HG03469 (cell line): Measurements from ENCODE around the gene OBI1.

Experiments
- ATAC-seq: cut with Tn5 transposase; IDR thresholded peaks from one replicate; pipeline ENCODE4 v1.9.1; 2021; ENCODE audit warnings: mild to moderate bottlenecking, moderate library complexity, moderate number of reproducible peaks; ENCODE audit not compliant: unreplicated experiment

The OBI1 gene

DNA sequence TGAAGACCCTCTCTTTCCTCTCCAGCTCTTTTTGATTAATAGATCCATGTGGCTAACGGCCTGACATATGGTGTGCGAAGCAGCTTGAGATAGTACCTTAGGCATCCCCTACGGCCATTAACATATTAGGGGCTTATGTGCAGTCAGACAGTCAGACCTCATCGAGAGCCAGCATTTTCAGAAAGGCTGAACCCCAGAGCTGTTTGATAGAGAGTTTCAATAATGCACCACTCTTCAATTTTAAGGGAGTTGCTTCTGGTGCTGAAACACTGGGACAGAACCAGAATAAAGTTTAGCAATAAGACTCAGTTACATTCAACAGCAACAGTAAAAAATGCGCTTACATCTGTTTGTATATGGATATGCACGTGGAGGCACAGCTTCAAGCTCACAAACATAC, 66.4 kb downstream of the OBI1 start:
- ATAC-seq, result no peak

DNA sequence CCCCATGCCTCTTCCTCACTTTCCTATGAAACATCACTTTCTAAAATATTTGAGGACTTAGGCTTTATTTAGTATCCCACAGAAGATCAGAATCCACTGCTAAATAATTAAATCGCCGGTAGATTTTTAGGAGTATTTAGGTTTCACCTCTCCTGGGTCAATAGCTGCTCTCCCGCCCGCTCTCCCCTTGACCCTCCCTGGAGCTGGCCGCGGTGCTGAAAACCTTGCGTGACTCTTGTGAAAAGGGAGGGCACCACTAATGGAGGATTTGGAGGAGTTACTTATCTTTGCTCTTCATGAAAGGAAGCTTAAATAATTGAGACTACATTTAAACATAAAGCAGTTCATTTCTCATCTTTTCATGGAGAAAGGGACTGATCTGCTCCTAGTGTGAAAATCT, 69.7 kb downstream of the OBI1 start:
- no peak for ATAC-seq

DNA sequence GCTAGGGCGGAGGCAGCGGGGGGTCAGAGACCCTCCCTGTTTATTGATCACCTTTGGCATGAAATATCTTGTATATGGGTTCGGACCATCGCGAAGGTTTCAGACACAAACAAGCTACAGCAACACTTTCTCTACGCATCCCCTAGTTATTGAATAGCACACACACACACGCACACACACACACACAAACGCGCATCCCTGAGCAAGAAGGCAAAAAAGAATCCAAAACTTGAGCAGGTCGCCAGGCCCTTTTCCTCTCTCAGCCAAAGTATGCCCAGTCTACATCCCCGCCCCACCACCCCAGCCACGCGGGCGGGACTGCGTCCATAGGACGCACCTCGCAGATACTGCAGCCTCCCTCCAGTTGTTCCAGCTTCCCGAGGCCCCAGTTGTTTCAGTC, 71.6 kb downstream of the OBI1 start:
- ATAC-seq, result no peak

DNA sequence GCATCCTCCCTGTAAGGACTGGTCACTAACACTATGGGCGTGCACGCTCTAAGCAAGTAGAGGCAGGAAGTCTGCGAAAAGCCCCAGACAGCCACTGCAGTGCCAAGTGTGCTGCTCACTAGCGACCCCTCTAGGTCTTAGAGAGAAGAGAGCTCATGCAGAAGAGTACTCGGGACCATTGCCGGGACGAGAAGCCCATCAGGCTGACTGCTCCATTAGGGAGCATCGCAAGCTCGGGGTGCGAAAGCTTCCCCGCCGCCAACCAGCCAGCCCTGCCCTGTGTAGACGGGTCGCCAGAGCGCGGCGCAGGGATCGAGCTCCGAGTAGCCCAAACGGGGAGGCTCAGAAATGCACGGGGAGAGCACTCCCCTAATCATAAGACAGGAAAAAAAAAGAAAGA, 72.2 kb downstream of the OBI1 start:
- ATAC-seq, result no peak

DNA sequence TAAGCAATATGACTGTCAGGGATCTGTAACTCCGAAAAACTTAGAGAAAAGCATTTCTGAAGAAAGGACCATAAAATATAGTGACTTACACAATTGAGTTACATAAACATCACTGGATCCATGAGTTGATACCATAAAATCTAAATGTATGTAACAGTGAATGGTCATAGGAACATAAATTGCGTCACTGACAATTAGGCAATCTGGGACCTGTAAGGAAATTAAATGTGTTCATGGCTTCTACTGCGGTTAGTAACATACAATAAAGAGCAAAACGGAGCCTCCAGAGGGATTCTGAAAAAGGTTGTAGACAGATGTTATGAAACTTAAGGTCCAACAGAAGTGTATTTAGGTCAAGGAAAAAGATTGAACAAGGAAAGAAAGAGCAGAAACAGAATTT, 82.7 kb downstream of the OBI1 start:
- ATAC-seq, result no peak

DNA sequence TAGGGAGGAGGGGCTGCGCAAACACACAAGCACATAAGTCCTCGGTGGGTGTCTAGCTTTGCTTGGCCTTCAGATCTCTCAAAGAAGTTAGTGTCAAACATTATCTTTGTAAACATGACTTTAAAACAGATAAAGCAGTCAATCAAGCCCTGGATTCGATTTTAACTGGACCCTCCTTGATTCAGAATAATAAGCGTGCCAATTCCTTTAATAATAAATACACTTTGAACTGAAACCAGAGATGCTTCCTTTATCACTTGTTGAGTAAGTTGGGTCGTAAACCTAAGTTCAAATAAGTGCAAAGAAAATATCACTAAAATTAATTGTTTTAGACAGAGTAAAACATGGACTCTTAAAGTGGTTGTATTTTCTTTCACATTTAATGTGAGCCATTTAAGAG, 86.5 kb downstream of the OBI1 start:
- ATAC-seq, result no peak

DNA sequence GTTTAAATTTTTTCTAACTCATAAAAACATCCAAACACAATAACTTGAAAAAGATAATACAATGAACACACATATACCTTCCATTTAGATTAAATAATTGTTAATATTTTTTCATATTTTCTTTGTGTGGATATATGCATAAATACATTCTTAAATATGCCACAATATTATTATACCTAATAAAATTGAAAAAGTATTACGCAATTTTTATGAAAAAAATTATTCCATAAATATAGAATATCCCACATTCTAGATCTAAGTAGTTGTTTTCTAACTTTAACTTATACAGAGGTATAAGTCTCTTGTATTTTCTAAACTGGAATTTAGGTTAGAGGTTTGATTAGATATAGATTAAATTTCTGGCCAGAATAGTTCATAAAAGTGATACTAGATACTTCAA, 89.9 kb downstream of the OBI1 start:
- no peak for ATAC-seq

DNA sequence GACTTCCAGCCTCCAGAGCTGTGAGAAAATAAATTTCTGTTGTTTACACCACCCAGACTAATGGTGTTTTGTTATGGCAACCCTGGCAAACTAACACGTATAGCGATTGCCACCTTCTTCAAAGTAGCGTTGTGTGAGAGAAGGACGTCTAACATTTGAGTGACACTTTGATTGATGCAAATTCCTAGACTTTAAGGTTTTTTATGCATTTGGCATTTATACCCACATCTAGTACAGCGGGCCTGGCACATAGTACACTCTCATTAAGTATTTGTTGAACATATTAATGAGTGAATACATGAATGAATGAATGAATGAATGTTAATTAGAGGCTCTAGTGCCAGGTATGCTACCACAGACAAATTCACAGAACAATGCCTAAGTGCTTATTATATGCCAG, 92.3 kb downstream of the OBI1 start:
- ATAC-seq, result no peak
